SK-N-SH (cell line): ENCODE data around the gene TIMM10. TPM values are rescaled to one million over a fixed set of nuclear protein-coding genes. Genes with fewer than 3 reads are reported as not detected.

Experiments used
- CTCF ChIA-PET: fragments of 300-600, 350-600 bp; formaldehyde crosslinking; extraction: SDS; loops from one replicate; lab custom pipeline; 2021; lab: Yijun Ruan, JAX
- POLR2A ChIA-PET: fragments of 350-600 bp; sonication (Branson Sonifier 250); formaldehyde crosslinking; extraction: SDS; loops from one replicate; lab custom pipeline; 2020; ENCODE audit warnings: antibody characterized with exemption, inconsistent platforms; lab: Yijun Ruan, JAX
- DNase-seq: peaks from one replicate; pipeline ENCODE4 v3.0.0; 2012
- H2AFZ ChIP-seq: fragments of 200-600 bp; sonication (generic); 2 replicates; pipeline ENCODE4 v1.8.1; 2016; ENCODE audit warnings: antibody characterized with exemption, mild to moderate bottlenecking, low read depth
- H3F3A ChIP-seq: fragments of 200-600 bp; sonication (generic); replicated peaks from 2 replicates; pipeline ENCODE3; 2016; ENCODE audit warnings: antibody characterized with exemption, mild to moderate bottlenecking; ENCODE audit not compliant: insufficient read depth
- H3K27ac ChIP-seq, 2 experiments: fragments of 200-500 bp in 1 of 2; fragments of 200-600 bp in 1 of 2; sonication (Bioruptor generic) in 1 of 2; sonication (generic), shearing (Covaris generic) in 1 of 2; 2 replicates each; pipeline versions ENCODE4 v1.5.1 to v1.6.1; 2014 to 2016; ENCODE audit warnings: low read depth in 2 of 2, inconsistent platforms in 1 of 2, low read length in 1 of 2, mild to moderate bottlenecking in 1 of 2, mixed read lengths in 1 of 2
- H3K27me3 ChIP-seq: fragments of 200-600 bp; sonication (generic), shearing (Covaris generic); 2 replicates; pipeline ENCODE4 v1.6.1; 2016; ENCODE audit warnings: mixed run types; ENCODE audit not compliant: insufficient read depth
- H3K36me3 ChIP-seq, 2 experiments: fragments of 200-500 bp in 1 of 2; fragments of 200-600 bp in 1 of 2; sonication (Bioruptor generic) in 1 of 2; sonication (generic) in 1 of 2; replicated peaks in 1 of 2; 2 replicates each; pipeline versions ENCODE3 to v1.5.1; 2014 to 2016; ENCODE audit warnings: low read length in 1 of 2, mild to moderate bottlenecking in 1 of 2; ENCODE audit not compliant: insufficient read depth in 2 of 2, control insufficient read depth in 1 of 2
- H3K4me1 ChIP-seq, 2 experiments: fragments of 200-500 bp in 1 of 2; fragments of 200-600 bp in 1 of 2; sonication (Bioruptor generic) in 1 of 2; sonication (generic), shearing (Covaris generic) in 1 of 2; 2 replicates each; pipeline versions ENCODE4 v1.5.1 to v1.6.1; 2014 to 2016; ENCODE audit warnings: low read depth in 1 of 2, low read length in 1 of 2, mixed run types in 1 of 2; ENCODE audit not compliant: insufficient read depth in 2 of 2, control insufficient read depth in 1 of 2
- H3K4me2 ChIP-seq: fragments of 200-600 bp; sonication (generic), shearing (Covaris generic); 2 replicates; pipeline ENCODE4 v1.6.1; 2017; ENCODE audit warnings: mixed run types
- H3K4me3 ChIP-seq, 2 experiments: fragments of 200-500 bp in 1 of 2; fragments of 200-600 bp in 1 of 2; sonication (Bioruptor generic) in 1 of 2; sonication (generic), shearing (Covaris generic) in 1 of 2; 2 replicates each; pipeline versions ENCODE4 v1.5.1 to v1.8.1; 2014 to 2016; ENCODE audit warnings: low read depth in 2 of 2, inconsistent platforms in 1 of 2, low read length in 1 of 2, mild to moderate bottlenecking in 1 of 2, mixed read lengths in 1 of 2, moderate library complexity in 1 of 2
- H3K79me2 ChIP-seq: fragments of 200-600 bp; sonication (generic); 2 replicates; pipeline ENCODE4 v1.8.1; 2017; ENCODE audit warnings: mild to moderate bottlenecking; ENCODE audit not compliant: insufficient read depth
- H3K9ac ChIP-seq: fragments of 200-600 bp; sonication (generic); 2 replicates; pipeline ENCODE4 v1.6.1; 2017; ENCODE audit warnings: mixed run types
- H3K9me2 ChIP-seq: fragments of 200-600 bp; sonication (generic); 2 replicates; pipeline ENCODE4 v1.6.1; 2017; ENCODE audit warnings: mixed run types
- H3K9me3 ChIP-seq: fragments of 200-600 bp; sonication (generic); 2 replicates; pipeline ENCODE4 v1.6.1; 2017; ENCODE audit warnings: mixed run types, mild to moderate bottlenecking, moderate library complexity
- H4K20me1 ChIP-seq: fragments of 200-600 bp; sonication (generic); 2 replicates; pipeline ENCODE4 v1.6.1; 2017; ENCODE audit warnings: mild to moderate bottlenecking, mixed run types; ENCODE audit not compliant: insufficient read depth
- GABPA ChIP-seq: IDR thresholded peaks from 2 replicates; pipeline ENCODE4 v1.4.0; 2012; ENCODE audit warnings: low read depth, mild to moderate bottlenecking
- MEF2A ChIP-seq: IDR thresholded peaks from 2 replicates; pipeline ENCODE4 v1.4.0; 2012; ENCODE audit warnings: low read depth, borderline replicate concordance
- NRF1 ChIP-seq: IDR thresholded peaks from 2 replicates; pipeline ENCODE4 v1.6.1; 2012; ENCODE audit warnings: low read depth, mild to moderate bottlenecking, low read length
- RAD21 ChIP-seq: IDR thresholded peaks from 2 replicates; pipeline ENCODE4 v1.6.1; 2012; ENCODE audit warnings: mild to moderate bottlenecking, low read length
- SIN3A ChIP-seq: IDR thresholded peaks from 2 replicates; pipeline ENCODE4 v1.6.1; 2012; ENCODE audit warnings: low read depth, mild to moderate bottlenecking, low read length, moderate library complexity, borderline replicate concordance
- SMC3 ChIP-seq: IDR thresholded peaks from 2 replicates; pipeline ENCODE4 v1.6.1; 2012; ENCODE audit warnings: low read depth, low read length, improper control_type of control experiment
- TEAD4 ChIP-seq: IDR thresholded peaks from 2 replicates; pipeline ENCODE4 v1.4.0; 2012; ENCODE audit warnings: mild to moderate bottlenecking, borderline replicate concordance; ENCODE audit not compliant: insufficient read depth
- WGBS: methylation state at CpG from one replicate; pipeline ENCODE4 v1.1.6; 2017; ENCODE audit warnings: low lambda C conversion rate; 5-methylcytosine and 5-hydroxymethylcytosine counted together
- polyA plus RNA-seq, 3 experiments: library from polyadenylated mRNA; depleted of rRNA; stranded (reverse); fragments of >200 nt; gene quantifications; 2 replicates each; pipeline ENCODE4 v1.2.3, GENCODE V29; 2012
- TF ChIP-seq, protein P1 (sequence below): IDR thresholded peaks from 2 replicates; pipeline ENCODE4 v1.6.1; 2012; ENCODE audit warnings: mild to moderate bottlenecking, low read depth, low read length, moderate library complexity
- TF ChIP-seq, protein P2 (sequence below): fragments of 200-600 bp; sonication (generic); IDR thresholded peaks from 2 replicates; pipeline ENCODE4 v1.6.1; 2017; ENCODE audit warnings: antibody characterized with exemption, mild to moderate bottlenecking, moderate library complexity
- TF ChIP-seq, protein P3 (sequence below): fragments of 150-350 bp; IDR thresholded peaks from 2 replicates; pipeline ENCODE4 v1.6.1; 2016; ENCODE audit warnings: mild to moderate bottlenecking, low read depth, low read length
- TF ChIP-seq, protein P4 (sequence below): IDR thresholded peaks from 2 replicates; pipeline ENCODE4 v1.4.0; 2012; ENCODE audit warnings: low read depth, borderline replicate concordance

TIMM10 gene
- polyA plus RNA-seq, 1 of the 3 experiments (the other 2 are of a cell fraction), result 179 TPM

DNA sequence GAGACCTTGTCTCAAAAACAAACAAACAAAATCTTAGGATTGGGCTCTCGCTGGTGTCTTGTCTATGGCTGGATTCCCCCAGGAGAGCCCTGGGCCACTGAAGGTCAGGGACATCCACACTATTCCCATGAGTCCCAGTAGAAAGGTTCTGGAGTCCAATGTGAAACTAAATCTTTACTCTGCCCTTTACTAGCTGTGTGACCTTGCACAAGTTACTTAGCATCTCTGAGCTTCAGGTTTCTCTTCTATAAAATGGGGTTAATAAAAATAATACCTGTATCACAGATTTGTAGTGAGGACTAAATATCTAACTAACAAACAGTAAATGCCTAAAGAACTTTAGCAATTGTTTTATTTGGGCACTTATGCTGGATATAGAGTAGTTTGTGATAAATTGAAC, 24.0 kb downstream of the TIMM10 start:
- no peaks in the 10 kb centered on the region for H3K36me3 ChIP-seq
- H3K9me3 ChIP-seq, result no peaks in the 10 kb centered on the region
- H4K20me1 ChIP-seq, result no peaks in the 10 kb centered on the region
- no peak overlapping the region for H3K4me2 ChIP-seq
- no peaks in the 10 kb centered on the region for H3F3A ChIP-seq
- H2AFZ ChIP-seq, result no peak overlapping the region
- DNase-seq, result no peak
- TF ChIP-seq SIN3A, result no peak
- TF ChIP-seq RAD21, result no peak
- TF ChIP-seq, protein P1, sequence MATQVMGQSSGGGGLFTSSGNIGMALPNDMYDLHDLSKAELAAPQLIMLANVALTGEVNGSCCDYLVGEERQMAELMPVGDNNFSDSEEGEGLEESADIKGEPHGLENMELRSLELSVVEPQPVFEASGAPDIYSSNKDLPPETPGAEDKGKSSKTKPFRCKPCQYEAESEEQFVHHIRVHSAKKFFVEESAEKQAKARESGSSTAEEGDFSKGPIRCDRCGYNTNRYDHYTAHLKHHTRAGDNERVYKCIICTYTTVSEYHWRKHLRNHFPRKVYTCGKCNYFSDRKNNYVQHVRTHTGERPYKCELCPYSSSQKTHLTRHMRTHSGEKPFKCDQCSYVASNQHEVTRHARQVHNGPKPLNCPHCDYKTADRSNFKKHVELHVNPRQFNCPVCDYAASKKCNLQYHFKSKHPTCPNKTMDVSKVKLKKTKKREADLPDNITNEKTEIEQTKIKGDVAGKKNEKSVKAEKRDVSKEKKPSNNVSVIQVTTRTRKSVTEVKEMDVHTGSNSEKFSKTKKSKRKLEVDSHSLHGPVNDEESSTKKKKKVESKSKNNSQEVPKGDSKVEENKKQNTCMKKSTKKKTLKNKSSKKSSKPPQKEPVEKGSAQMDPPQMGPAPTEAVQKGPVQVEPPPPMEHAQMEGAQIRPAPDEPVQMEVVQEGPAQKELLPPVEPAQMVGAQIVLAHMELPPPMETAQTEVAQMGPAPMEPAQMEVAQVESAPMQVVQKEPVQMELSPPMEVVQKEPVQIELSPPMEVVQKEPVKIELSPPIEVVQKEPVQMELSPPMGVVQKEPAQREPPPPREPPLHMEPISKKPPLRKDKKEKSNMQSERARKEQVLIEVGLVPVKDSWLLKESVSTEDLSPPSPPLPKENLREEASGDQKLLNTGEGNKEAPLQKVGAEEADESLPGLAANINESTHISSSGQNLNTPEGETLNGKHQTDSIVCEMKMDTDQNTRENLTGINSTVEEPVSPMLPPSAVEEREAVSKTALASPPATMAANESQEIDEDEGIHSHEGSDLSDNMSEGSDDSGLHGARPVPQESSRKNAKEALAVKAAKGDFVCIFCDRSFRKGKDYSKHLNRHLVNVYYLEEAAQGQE, result no peak
- no peak for TF ChIP-seq TEAD4
- no peak for TF ChIP-seq GABPA
- TF ChIP-seq, protein P2, sequence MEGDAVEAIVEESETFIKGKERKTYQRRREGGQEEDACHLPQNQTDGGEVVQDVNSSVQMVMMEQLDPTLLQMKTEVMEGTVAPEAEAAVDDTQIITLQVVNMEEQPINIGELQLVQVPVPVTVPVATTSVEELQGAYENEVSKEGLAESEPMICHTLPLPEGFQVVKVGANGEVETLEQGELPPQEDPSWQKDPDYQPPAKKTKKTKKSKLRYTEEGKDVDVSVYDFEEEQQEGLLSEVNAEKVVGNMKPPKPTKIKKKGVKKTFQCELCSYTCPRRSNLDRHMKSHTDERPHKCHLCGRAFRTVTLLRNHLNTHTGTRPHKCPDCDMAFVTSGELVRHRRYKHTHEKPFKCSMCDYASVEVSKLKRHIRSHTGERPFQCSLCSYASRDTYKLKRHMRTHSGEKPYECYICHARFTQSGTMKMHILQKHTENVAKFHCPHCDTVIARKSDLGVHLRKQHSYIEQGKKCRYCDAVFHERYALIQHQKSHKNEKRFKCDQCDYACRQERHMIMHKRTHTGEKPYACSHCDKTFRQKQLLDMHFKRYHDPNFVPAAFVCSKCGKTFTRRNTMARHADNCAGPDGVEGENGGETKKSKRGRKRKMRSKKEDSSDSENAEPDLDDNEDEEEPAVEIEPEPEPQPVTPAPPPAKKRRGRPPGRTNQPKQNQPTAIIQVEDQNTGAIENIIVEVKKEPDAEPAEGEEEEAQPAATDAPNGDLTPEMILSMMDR, result no peak
- TF ChIP-seq, protein P3, sequence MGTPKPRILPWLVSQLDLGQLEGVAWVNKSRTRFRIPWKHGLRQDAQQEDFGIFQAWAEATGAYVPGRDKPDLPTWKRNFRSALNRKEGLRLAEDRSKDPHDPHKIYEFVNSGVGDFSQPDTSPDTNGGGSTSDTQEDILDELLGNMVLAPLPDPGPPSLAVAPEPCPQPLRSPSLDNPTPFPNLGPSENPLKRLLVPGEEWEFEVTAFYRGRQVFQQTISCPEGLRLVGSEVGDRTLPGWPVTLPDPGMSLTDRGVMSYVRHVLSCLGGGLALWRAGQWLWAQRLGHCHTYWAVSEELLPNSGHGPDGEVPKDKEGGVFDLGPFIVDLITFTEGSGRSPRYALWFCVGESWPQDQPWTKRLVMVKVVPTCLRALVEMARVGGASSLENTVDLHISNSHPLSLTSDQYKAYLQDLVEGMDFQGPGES, result no peak
- TF ChIP-seq SMC3, result no peak
- TF ChIP-seq NRF1, result no peak
- no peak for TF ChIP-seq MEF2A
- TF ChIP-seq, protein P4, sequence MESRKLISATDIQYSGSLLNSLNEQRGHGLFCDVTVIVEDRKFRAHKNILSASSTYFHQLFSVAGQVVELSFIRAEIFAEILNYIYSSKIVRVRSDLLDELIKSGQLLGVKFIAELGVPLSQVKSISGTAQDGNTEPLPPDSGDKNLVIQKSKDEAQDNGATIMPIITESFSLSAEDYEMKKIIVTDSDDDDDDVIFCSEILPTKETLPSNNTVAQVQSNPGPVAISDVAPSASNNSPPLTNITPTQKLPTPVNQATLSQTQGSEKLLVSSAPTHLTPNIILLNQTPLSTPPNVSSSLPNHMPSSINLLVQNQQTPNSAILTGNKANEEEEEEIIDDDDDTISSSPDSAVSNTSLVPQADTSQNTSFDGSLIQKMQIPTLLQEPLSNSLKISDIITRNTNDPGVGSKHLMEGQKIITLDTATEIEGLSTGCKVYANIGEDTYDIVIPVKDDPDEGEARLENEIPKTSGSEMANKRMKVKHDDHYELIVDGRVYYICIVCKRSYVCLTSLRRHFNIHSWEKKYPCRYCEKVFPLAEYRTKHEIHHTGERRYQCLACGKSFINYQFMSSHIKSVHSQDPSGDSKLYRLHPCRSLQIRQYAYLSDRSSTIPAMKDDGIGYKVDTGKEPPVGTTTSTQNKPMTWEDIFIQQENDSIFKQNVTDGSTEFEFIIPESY, result no peak
- TF ChIP-seq, all 33 proteins: peak for 0
- Histone ChIP-seq H3K27me3 (no peaks in the 10 kb centered on the region), H3K4me1 (no peaks in the 10 kb centered on the region), H3K4me3 (no peak overlapping the region), H3K9me2 (no peaks in the 10 kb centered on the region), H3K79me2 (no peaks in the 10 kb centered on the region), H3K9ac (no peak overlapping the region), H3K27ac (no peak overlapping the region)
- POLR2A ChIA-PET, result no interaction called here
- WGBS, result no CpG with 5 or more reads among the region's 1 CpG
- CTCF ChIA-PET, result interaction anchor here (0.6 to 8.5 kb wide), 7 partner anchors 14 to 156 kb away, joined by 3 to 73 read pairs (median 3); no protein-coding TSS in a partner anchor
